CD4-positive, alpha-beta T cell (primary cell): ENCODE data around the gene ACTR3. TPM values are rescaled to one million over a fixed set of nuclear protein-coding genes. Genes with fewer than 3 reads are reported as not detected.

Experiments used
- ATAC-seq: fragments of 200-7000 bp; cut with Tn5 transposase; one replicate; pipeline ENCODE4 v1.10.0; 2022; ENCODE audit warnings: mild to moderate bottlenecking; ENCODE audit not compliant: poor library complexity
- CTCF ChIA-PET: fragments of 350-600 bp; sonication (Branson Sonifier 250); formaldehyde crosslinking; loops from one replicate; lab custom pipeline; 2021; ENCODE audit warnings: antibody characterized with exemption, inconsistent platforms; lab: Charles Lee
- POLR2A ChIA-PET: fragments of 350-600 bp; sonication (Branson Sonifier 250); formaldehyde crosslinking; loops from one replicate; lab custom pipeline; 2021; ENCODE audit warnings: antibody characterized with exemption, inconsistent platforms; lab: Charles Lee
- DNase-seq, 14 experiments: peaks; one replicate each; pipeline ENCODE4 v3.0.0-alpha.2; 2013 to 2020; ENCODE audit warnings: mixed read lengths in 2 of 14
- H3K27ac ChIP-seq, 2 donors: one replicate each; pipeline versions ENCODE4 v1.5.1 to v1.7.0; 2013; ENCODE audit warnings: low read length in 2 of 2, low read depth in 1 of 2, mild to moderate bottlenecking in 1 of 2
- H3K27me3 ChIP-seq, 2 experiments: 1 replicate in 1 of 2; 2 replicates in 1 of 2; pipeline versions ENCODE4 v1.6.1 to v1.7.0; 2013; ENCODE audit warnings: low read length in 2 of 2, control low read depth in 1 of 2, mild to moderate bottlenecking in 1 of 2, moderate library complexity in 1 of 2; ENCODE audit not compliant: insufficient read depth in 2 of 2, control insufficient read depth in 1 of 2
- H3K36me3 ChIP-seq: one replicate; pipeline ENCODE4 v1.6.1; 2013; ENCODE audit warnings: low read length, control low read depth; ENCODE audit not compliant: insufficient read depth
- H3K4me1 ChIP-seq: one replicate; pipeline ENCODE4 v1.6.1; 2013; ENCODE audit warnings: low read length, control low read depth; ENCODE audit not compliant: insufficient read depth
- H3K4me3 ChIP-seq: one replicate; pipeline ENCODE4 v1.5.1; 2013; ENCODE audit warnings: mild to moderate bottlenecking, low read length, moderate library complexity
- H3K9me3 ChIP-seq, 2 experiments: 1 replicate in 1 of 2; 2 replicates in 1 of 2; pipeline versions ENCODE4 v1.6.1 to v1.7.0; 2013; ENCODE audit warnings: low read length in 2 of 2, mild to moderate bottlenecking in 2 of 2, control low read depth in 1 of 2, moderate library complexity in 1 of 2; ENCODE audit not compliant: control insufficient read depth in 1 of 2, insufficient read depth in 1 of 2
- H3K27ac Mint-ChIP-seq: one replicate; pipeline ENCODE4 v1.8.0; 2020; ENCODE audit warnings: mixed read lengths
- H3K27me3 Mint-ChIP-seq: one replicate; pipeline ENCODE4 v1.8.0; 2021; ENCODE audit warnings: mixed read lengths
- H3K36me3 Mint-ChIP-seq: one replicate; pipeline ENCODE4 v1.8.0; 2021; ENCODE audit warnings: low read depth, mixed read lengths
- H3K4me1 Mint-ChIP-seq: one replicate; pipeline ENCODE4 v1.8.0; 2021; ENCODE audit warnings: low read depth, mixed read lengths
- H3K4me3 Mint-ChIP-seq: one replicate; pipeline ENCODE4 v1.8.0; 2020; ENCODE audit warnings: mild to moderate bottlenecking, mixed read lengths
- H3K9me3 Mint-ChIP-seq: one replicate; pipeline ENCODE4 v1.8.0; 2020; ENCODE audit warnings: mixed read lengths
- CTCF ChIP-seq: fragments of 200-600 bp; IDR thresholded peaks from one replicate; pipeline ENCODE4 v1.8.0; 2022; ENCODE audit warnings: antibody characterized with exemption, mild to moderate bottlenecking
- intact Hi-C, 2 experiments: fragments of 100-400 bp; cut with DNase I in 1 of 2; cut with micrococcal nuclease in 1 of 2; formaldehyde crosslinking; loops; one replicate each; pipeline versions ENCODE4 v1.15.1 to v1.9.0; 2023 to 2025; cut with DNase I, micrococcal nuclease
- total RNA-seq, 174 experiments: library from RNA in 2 of 174; stranded (reverse) in 2 of 174; gene quantifications; one replicate each; pipeline ENCODE4 v1.2.3 and lab custom pipeline; 2021 to 2026

ACTR3 gene
- total RNA-seq, 2 experiments from 2014 or later, result 118 to 123 TPM

- Histone ChIP-seq H3K36me3 (no peaks in the 10 kb centered on the region), H3K4me3 (no peak overlapping the region), H3K27me3 (no peaks in the 10 kb centered on the region), H3K9me3 (no peaks in the 10 kb centered on the region), H3K4me1 (peaks cover 27% of the 10 kb centered on the region), H3K27ac (peak overlapping the region in 1 of 2 donors; percentile 20)
- intact Hi-C loops, result no loop called here
- H3K4me3 Mint-ChIP-seq, result peak overlapping the region; percentile 59
- peak overlapping the region; percentile 94 for H3K27ac Mint-ChIP-seq
- ChIA-PET POLR2A (interaction anchor here (1.0 kb wide), 3 partner anchors 8 to 15 kb away, joined by 3 to 4 read pairs (median 3); no protein-coding TSS in a partner anchor), CTCF (no interaction called here)
- ATAC-seq, result no peak
- H3K4me1 Mint-ChIP-seq, result peaks cover 54% of the 10 kb centered on the region
- H3K27me3 Mint-ChIP-seq, result no peaks in the 10 kb centered on the region
- no peak for TF ChIP-seq CTCF
- peak in 4 of 14 experiments; percentile 24 to 69 (median 52) for DNase-seq
- H3K9me3 Mint-ChIP-seq, result no peaks in the 10 kb centered on the region
- H3K36me3 Mint-ChIP-seq, result peaks cover 36% of the 10 kb centered on the region
Observed at GRCh38 chr2:113886479-113887008, 3.3 kb upstream of the ACTR3 start.

GRCh38 chr2:113887009-113887792 is 2.7 kb upstream of the ACTR3 start:
- Histone ChIP-seq H3K36me3 (no peaks in the 10 kb centered on the region), H3K4me3 (no peak overlapping the region), H3K27me3 (no peaks in the 10 kb centered on the region), H3K4me1 (peaks cover 27% of the 10 kb centered on the region), H3K27ac (peak overlapping the region; percentile 20 to 57), H3K9me3 (no peaks in the 10 kb centered on the region)
- CTCF ChIA-PET, result interaction anchor here (1.6 kb wide), 1 partner anchor 283 kb away, joined by 3 read pairs; no protein-coding TSS in a partner anchor
- H3K36me3 Mint-ChIP-seq, result peaks cover 35% of the 10 kb centered on the region
- H3K4me3 Mint-ChIP-seq, result peak overlapping the region; percentile 59
- no peaks in the 10 kb centered on the region for H3K9me3 Mint-ChIP-seq
- DNase-seq (no peak), ATAC-seq (no peak)
- intact Hi-C loops, result no loop called here
- no peak for TF ChIP-seq CTCF
- H3K27ac Mint-ChIP-seq, result peak overlapping the region; percentile 94
- no peaks in the 10 kb centered on the region for H3K27me3 Mint-ChIP-seq
- peaks cover 60% of the 10 kb centered on the region for H3K4me1 Mint-ChIP-seq
- POLR2A ChIA-PET, result interaction anchor here (1.0 to 3.7 kb wide), 4 partner anchors 9 to 14 kb away, joined by 3 to 43 read pairs (median 4); no protein-coding TSS in a partner anchor

- Histone ChIP-seq H3K4me3 (peak overlapping the region; percentile 86), H3K9me3 (no peaks in the 10 kb centered on the region), H3K27me3 (no peaks in the 10 kb centered on the region), H3K4me1 (peaks cover 32% of the 10 kb centered on the region), H3K27ac (peak overlapping the region; percentile 63 to 98), H3K36me3 (peaks cover 2% of the 10 kb centered on the region)
- Mint-ChIP-seq H3K27me3 (no peaks in the 10 kb centered on the region), H3K4me1 (peaks cover 77% of the 10 kb centered on the region), H3K4me3 (peak overlapping the region; percentile 98), H3K36me3 (peaks cover 45% of the 10 kb centered on the region), H3K27ac (peak overlapping the region; percentile 94), H3K9me3 (no peaks in the 10 kb centered on the region)
- intact Hi-C loops, result loop anchor here (1.0 to 2.0 kb wide), 4 partner anchors 13 to 132 kb away; partner anchors contain the start of gene SLC35F5 (in 1 of the 2)
- TF ChIP-seq CTCF, result no peak
- no peak for DNase-seq
- POLR2A ChIA-PET, result interaction anchor here (0.6 to 4.1 kb wide), 9 partner anchors 10 to 615 kb away, joined by 3 to 48 read pairs (median 4); partner anchors contain the start of gene SLC35F5
- CTCF ChIA-PET, result interaction anchor here (1.6 to 1.9 kb wide), 3 partner anchors 10 to 285 kb away, joined by 3 to 5 read pairs (median 4); no protein-coding TSS in a partner anchor
- no peak for ATAC-seq
Observed at GRCh38 chr2:113888641-113889470, 1.0 kb upstream of the ACTR3 start.
